HepG2 (cell line): Measurements from ENCODE around the gene PKMYT1. TPM values are rescaled to one million over a fixed set of nuclear protein-coding genes. Genes with fewer than 3 reads are reported as not detected.

Source experiments
- CAMTA2 ChIP-seq: sonication (generic); formaldehyde crosslinking; IDR thresholded peaks from 2 replicates; pipeline ENCODE4 v1.4.0; 2020; ENCODE audit warnings: mild to moderate bottlenecking, missing genetic modification reagents, borderline replicate concordance
- FOXK1 ChIP-seq: sonication (generic); formaldehyde crosslinking; IDR thresholded peaks from 2 replicates; pipeline ENCODE4 v1.4.0; 2020; ENCODE audit warnings: low read depth, missing genetic modification reagents, borderline replicate concordance
- FOXK2 ChIP-seq: fragments of 450-650 bp; IDR thresholded peaks from 2 replicates; pipeline ENCODE4 v1.6.1; 2016
- PAX8 ChIP-seq: sonication (generic); formaldehyde crosslinking; IDR thresholded peaks from 2 replicates; pipeline ENCODE4 v1.8.0; 2022; ENCODE audit warnings: mild to moderate bottlenecking, missing genetic modification reagents, borderline replicate concordance
- POGZ ChIP-seq: sonication (generic); formaldehyde crosslinking; IDR thresholded peaks from 2 replicates; pipeline ENCODE4 v1.4.0; 2020; ENCODE audit warnings: mild to moderate bottlenecking, missing genetic modification reagents
- ZNF615 ChIP-seq: sonication (generic); formaldehyde crosslinking; IDR thresholded peaks from 2 replicates; pipeline ENCODE4 v1.5.0; 2020; ENCODE audit warnings: mild to moderate bottlenecking, missing genetic modification reagents, borderline replicate concordance
- ZNF749 ChIP-seq: sonication (generic); formaldehyde crosslinking; IDR thresholded peaks from 2 replicates; pipeline ENCODE4 v1.8.0; 2022; ENCODE audit warnings: mild to moderate bottlenecking, missing genetic modification reagents, moderate library complexity, borderline replicate concordance
- polyA plus RNA-seq, 8 experiments: library from polyadenylated mRNA; depleted of rRNA in 3 of 8; stranded (reverse) in 7 of 8; unstranded in 1 of 8; fragments of >200 nt; fragmentation: Illumina TruSeq in 4 of 8; extraction: Trizol in 4 of 8; gene quantifications; 2 replicates each; pipeline versions ENCODE4 v1.2.1 to v1.2.3, GENCODE V29; 2011 to 2016; ENCODE audit warnings: low read depth in 4 of 8, missing spikeins in 1 of 8, mixed read lengths in 1 of 8; ENCODE audit not compliant: insufficient read depth in 1 of 8
- total RNA-seq, 5 experiments: library from RNA; depleted of rRNA; stranded (reverse); fragments of >200 nt; fragmentation: Illumina TruSeq; extraction: Trizol; gene quantifications; 2 replicates each; pipeline ENCODE4 v1.2.3, GENCODE V29; 2016; ENCODE audit warnings: low read depth in 1 of 5
- TF ChIP-seq, protein P1 (sequence below): sonication (generic); formaldehyde crosslinking; IDR thresholded peaks from 2 replicates; pipeline ENCODE4 v1.8.0; 2022; ENCODE audit warnings: low read depth, missing genetic modification reagents
- TF ChIP-seq, protein P2 (sequence below): sonication (generic); formaldehyde crosslinking; IDR thresholded peaks from 2 replicates; pipeline ENCODE4 v1.4.0; 2020; ENCODE audit warnings: missing genetic modification reagents
- TF ChIP-seq, protein P3 (sequence below): sonication (generic); formaldehyde crosslinking; IDR thresholded peaks from 2 replicates; pipeline ENCODE4 v1.4.0; 2020; ENCODE audit warnings: mild to moderate bottlenecking, missing genetic modification reagents, borderline replicate concordance
- TF ChIP-seq, protein P4 (sequence below): sonication (generic); formaldehyde crosslinking; IDR thresholded peaks from 2 replicates; pipeline ENCODE4 v1.9.0; 2021; ENCODE audit warnings: missing genetic modification reagents, mild to moderate bottlenecking, borderline replicate concordance
- TF ChIP-seq, protein P5 (sequence below), 2 experiments: fragments of 450-650 bp in 1 of 2; sonication (generic) in 1 of 2; formaldehyde crosslinking; IDR thresholded peaks; 2 replicates each; pipeline versions ENCODE4 v1.5.0 to v1.8.0; 2020 to 2022; ENCODE audit warnings: mild to moderate bottlenecking in 1 of 2, missing genetic modification reagents in 1 of 2

Gene PKMYT1
- total and polyA plus RNA-seq, 2 of the 13 experiments (the other 11 are each of a cell fraction or from before 2014, with no cell fraction given): 7.0 to 27.8 TPM

- TF ChIP-seq, protein P1, sequence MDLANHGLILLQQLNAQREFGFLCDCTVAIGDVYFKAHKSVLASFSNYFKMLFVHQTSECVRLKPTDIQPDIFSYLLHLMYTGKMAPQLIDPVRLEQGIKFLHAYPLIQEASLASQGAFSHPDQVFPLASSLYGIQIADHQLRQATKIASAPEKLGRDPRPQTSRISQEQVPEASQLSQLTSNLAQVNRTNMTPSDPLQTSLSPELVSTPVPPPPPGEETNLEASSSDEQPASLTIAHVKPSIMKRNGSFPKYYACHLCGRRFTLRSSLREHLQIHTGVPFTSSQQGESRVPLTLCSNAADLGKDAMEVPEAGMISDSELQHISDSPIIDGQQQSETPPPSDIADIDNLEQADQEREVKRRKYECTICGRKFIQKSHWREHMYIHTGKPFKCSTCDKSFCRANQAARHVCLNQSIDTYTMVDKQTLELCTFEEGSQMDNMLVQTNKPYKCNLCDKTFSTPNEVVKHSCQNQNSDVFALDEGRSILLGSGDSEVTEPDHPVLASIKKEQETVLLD (CRISPR knock-in tag): no peak
- TF ChIP-seq, protein P2, sequence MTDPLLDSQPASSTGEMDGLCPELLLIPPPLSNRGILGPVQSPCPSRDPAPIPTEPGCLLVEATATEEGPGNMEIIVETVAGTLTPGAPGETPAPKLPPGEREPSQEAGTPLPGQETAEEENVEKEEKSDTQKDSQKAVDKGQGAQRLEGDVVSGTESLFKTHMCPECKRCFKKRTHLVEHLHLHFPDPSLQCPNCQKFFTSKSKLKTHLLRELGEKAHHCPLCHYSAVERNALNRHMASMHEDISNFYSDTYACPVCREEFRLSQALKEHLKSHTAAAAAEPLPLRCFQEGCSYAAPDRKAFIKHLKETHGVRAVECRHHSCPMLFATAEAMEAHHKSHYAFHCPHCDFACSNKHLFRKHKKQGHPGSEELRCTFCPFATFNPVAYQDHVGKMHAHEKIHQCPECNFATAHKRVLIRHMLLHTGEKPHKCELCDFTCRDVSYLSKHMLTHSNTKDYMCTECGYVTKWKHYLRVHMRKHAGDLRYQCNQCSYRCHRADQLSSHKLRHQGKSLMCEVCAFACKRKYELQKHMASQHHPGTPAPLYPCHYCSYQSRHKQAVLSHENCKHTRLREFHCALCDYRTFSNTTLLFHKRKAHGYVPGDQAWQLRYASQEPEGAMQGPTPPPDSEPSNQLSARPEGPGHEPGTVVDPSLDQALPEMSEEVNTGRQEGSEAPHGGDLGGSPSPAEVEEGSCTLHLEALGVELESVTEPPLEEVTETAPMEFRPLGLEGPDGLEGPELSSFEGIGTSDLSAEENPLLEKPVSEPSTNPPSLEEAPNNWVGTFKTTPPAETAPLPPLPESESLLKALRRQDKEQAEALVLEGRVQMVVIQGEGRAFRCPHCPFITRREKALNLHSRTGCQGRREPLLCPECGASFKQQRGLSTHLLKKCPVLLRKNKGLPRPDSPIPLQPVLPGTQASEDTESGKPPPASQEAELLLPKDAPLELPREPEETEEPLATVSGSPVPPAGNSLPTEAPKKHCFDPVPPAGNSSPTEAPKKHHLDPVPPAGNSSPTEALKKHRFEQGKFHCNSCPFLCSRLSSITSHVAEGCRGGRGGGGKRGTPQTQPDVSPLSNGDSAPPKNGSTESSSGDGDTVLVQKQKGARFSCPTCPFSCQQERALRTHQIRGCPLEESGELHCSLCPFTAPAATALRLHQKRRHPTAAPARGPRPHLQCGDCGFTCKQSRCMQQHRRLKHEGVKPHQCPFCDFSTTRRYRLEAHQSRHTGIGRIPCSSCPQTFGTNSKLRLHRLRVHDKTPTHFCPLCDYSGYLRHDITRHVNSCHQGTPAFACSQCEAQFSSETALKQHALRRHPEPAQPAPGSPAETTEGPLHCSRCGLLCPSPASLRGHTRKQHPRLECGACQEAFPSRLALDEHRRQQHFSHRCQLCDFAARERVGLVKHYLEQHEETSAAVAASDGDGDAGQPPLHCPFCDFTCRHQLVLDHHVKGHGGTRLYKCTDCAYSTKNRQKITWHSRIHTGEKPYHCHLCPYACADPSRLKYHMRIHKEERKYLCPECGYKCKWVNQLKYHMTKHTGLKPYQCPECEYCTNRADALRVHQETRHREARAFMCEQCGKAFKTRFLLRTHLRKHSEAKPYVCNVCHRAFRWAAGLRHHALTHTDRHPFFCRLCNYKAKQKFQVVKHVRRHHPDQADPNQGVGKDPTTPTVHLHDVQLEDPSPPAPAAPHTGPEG (CRISPR knock-in tag): no peak
- TF ChIP-seq CAMTA2 (CRISPR knock-in tag): no peak
- no peak for TF ChIP-seq FOXK1 (CRISPR knock-in tag)
- no peak for TF ChIP-seq ZNF749 (CRISPR knock-in tag)
- TF ChIP-seq ZNF615 (CRISPR knock-in tag): no peak
- TF ChIP-seq, protein P3, sequence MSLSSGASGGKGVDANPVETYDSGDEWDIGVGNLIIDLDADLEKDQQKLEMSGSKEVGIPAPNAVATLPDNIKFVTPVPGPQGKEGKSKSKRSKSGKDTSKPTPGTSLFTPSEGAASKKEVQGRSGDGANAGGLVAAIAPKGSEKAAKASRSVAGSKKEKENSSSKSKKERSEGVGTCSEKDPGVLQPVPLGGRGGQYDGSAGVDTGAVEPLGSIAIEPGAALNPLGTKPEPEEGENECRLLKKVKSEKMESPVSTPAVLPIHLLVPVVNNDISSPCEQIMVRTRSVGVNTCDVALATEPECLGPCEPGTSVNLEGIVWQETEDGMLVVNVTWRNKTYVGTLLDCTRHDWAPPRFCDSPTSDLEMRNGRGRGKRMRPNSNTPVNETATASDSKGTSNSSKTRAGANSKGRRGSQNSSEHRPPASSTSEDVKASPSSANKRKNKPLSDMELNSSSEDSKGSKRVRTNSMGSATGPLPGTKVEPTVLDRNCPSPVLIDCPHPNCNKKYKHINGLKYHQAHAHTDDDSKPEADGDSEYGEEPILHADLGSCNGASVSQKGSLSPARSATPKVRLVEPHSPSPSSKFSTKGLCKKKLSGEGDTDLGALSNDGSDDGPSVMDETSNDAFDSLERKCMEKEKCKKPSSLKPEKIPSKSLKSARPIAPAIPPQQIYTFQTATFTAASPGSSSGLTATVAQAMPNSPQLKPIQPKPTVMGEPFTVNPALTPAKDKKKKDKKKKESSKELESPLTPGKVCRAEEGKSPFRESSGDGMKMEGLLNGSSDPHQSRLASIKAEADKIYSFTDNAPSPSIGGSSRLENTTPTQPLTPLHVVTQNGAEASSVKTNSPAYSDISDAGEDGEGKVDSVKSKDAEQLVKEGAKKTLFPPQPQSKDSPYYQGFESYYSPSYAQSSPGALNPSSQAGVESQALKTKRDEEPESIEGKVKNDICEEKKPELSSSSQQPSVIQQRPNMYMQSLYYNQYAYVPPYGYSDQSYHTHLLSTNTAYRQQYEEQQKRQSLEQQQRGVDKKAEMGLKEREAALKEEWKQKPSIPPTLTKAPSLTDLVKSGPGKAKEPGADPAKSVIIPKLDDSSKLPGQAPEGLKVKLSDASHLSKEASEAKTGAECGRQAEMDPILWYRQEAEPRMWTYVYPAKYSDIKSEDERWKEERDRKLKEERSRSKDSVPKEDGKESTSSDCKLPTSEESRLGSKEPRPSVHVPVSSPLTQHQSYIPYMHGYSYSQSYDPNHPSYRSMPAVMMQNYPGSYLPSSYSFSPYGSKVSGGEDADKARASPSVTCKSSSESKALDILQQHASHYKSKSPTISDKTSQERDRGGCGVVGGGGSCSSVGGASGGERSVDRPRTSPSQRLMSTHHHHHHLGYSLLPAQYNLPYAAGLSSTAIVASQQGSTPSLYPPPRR (CRISPR knock-in tag): no peak
- TF ChIP-seq, protein P4, sequence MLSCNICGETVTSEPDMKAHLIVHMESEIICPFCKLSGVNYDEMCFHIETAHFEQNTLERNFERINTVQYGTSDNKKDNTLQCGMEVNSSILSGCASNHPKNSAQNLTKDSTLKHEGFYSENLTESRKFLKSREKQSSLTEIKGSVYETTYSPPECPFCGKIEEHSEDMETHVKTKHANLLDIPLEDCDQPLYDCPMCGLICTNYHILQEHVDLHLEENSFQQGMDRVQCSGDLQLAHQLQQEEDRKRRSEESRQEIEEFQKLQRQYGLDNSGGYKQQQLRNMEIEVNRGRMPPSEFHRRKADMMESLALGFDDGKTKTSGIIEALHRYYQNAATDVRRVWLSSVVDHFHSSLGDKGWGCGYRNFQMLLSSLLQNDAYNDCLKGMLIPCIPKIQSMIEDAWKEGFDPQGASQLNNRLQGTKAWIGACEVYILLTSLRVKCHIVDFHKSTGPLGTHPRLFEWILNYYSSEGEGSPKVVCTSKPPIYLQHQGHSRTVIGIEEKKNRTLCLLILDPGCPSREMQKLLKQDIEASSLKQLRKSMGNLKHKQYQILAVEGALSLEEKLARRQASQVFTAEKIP (CRISPR knock-in tag): no peak
- TF ChIP-seq, protein P5, sequence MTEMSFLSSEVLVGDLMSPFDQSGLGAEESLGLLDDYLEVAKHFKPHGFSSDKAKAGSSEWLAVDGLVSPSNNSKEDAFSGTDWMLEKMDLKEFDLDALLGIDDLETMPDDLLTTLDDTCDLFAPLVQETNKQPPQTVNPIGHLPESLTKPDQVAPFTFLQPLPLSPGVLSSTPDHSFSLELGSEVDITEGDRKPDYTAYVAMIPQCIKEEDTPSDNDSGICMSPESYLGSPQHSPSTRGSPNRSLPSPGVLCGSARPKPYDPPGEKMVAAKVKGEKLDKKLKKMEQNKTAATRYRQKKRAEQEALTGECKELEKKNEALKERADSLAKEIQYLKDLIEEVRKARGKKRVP (CRISPR knock-in tag; IDR thresholded peaks at IDR 0.05): no peak
- TF ChIP-seq FOXK2: no peak
- TF ChIP-seq POGZ (CRISPR knock-in tag): no peak
- no peak for TF ChIP-seq PAX8 (CRISPR knock-in tag)
Observed at GRCh38 chr16:3009568-3010390, 29.5 kb upstream of the PKMYT1 start (continued).
